ENCODE results near the gene LRRC4B. TPM values are rescaled to one million over a fixed set of nuclear protein-coding genes. Genes with fewer than 3 reads are reported as not detected.

LRRC4B gene
- total RNA-seq, 1 donor from 2014 or later, result 3.9 TPM

GRCh38 chr19:50555450-50556281, 12.6 kb downstream of the LRRC4B start:
- peaks cover 65% of the 10 kb centered on the region for H3K27me3 ChIP-seq (ENCODE audit: low read depth)

GRCh38 chr19:50555033-50555432, 13.2 kb downstream of the LRRC4B start:
- intact Hi-C loops (cut with DNase I), result no loop called here
- H3K27me3 ChIP-seq (ENCODE audit: low read depth), result peaks cover 68% of the 10 kb centered on the region
- ATAC-seq (no peak), DNase-seq (no peak)
- H3K9me3 ChIP-seq, result no peaks in the 10 kb centered on the region
- no peak overlapping the region for H3K27ac ChIP-seq
- peaks cover 6% of the 10 kb centered on the region for H3K4me1 ChIP-seq
- no peak for TF ChIP-seq CTCF (IDR thresholded peaks at IDR 0.05)
- no peak overlapping the region for H3K4me3 ChIP-seq
- H3K36me3 ChIP-seq, result no peaks in the 10 kb centered on the region

More at GRCh38 chr19:50555450-50556281, 12.6 kb downstream of the LRRC4B start:
- H3K9me3 ChIP-seq, result no peaks in the 10 kb centered on the region
- no peak for DNase-seq
- H3K4me3 ChIP-seq, result peak overlapping the region; percentile 51
- no peak for TF ChIP-seq CTCF (IDR thresholded peaks at IDR 0.05)
- ATAC-seq, result no peak
- no peaks in the 10 kb centered on the region for H3K36me3 ChIP-seq
- H3K27ac ChIP-seq, result no peak overlapping the region
- peaks cover 6% of the 10 kb centered on the region for H3K4me1 ChIP-seq
- intact Hi-C loops (cut with DNase I), result no loop called here

- Histone ChIP-seq H3K27ac (no peak overlapping the region), H3K4me3 (no peak overlapping the region), H3K27me3 (ENCODE audit: low read depth) (peaks cover 62% of the 10 kb centered on the region), H3K4me1 (peaks cover 6% of the 10 kb centered on the region), H3K36me3 (no peaks in the 10 kb centered on the region), H3K9me3 (no peaks in the 10 kb centered on the region)
- intact Hi-C loops (cut with DNase I), result no loop called here
- no peak for DNase-seq
- ATAC-seq, result no peak
- no peak for TF ChIP-seq CTCF (IDR thresholded peaks at IDR 0.05)
Measured at GRCh38 chr19:50554212-50554611, 14.0 kb downstream of the LRRC4B start.

GRCh38 chr19:50553134-50553703, 15.0 kb downstream of the LRRC4B start:
- intact Hi-C loops (cut with DNase I), result no loop called here
- Histone ChIP-seq H3K4me3 (no peak overlapping the region), H3K4me1 (peaks cover 6% of the 10 kb centered on the region), H3K9me3 (no peaks in the 10 kb centered on the region), H3K27ac (no peak overlapping the region), H3K27me3 (ENCODE audit: low read depth) (peaks cover 56% of the 10 kb centered on the region), H3K36me3 (no peaks in the 10 kb centered on the region)
- ATAC-seq (no peak), DNase-seq (no peak)
- no peak for TF ChIP-seq CTCF (IDR thresholded peaks at IDR 0.05)

GRCh38 chr19:50552540-50552939, 15.7 kb downstream of the LRRC4B start:
- DNase-seq (no peak), ATAC-seq (no peak)
- Histone ChIP-seq H3K4me1 (peaks cover 6% of the 10 kb centered on the region), H3K27me3 (ENCODE audit: low read depth) (peaks cover 54% of the 10 kb centered on the region), H3K27ac (no peak overlapping the region), H3K9me3 (no peaks in the 10 kb centered on the region), H3K4me3 (no peak overlapping the region), H3K36me3 (no peaks in the 10 kb centered on the region)
- TF ChIP-seq CTCF (IDR thresholded peaks at IDR 0.05), result no peak
- intact Hi-C loops (cut with DNase I), result no loop called here

Measured in lower lobe of right lung (tissue), 2 donors.